Smooth muscle cell (in vitro differentiated cells): ENCODE measurements around the gene CMKLR1. TPM values are rescaled to one million over a fixed set of nuclear protein-coding genes. Genes with fewer than 3 reads are reported as not detected.

Experiments
- DNase-seq: peaks from one replicate; lab custom pipeline; 2025; ENCODE audit not compliant: unreplicated experiment; lab: John Stamatoyannopoulos, UW
- H2AFZ ChIP-seq: fragments of 200-600 bp; sonication (generic); 2 replicates; pipeline ENCODE4 v1.6.0; 2016; ENCODE audit warnings: antibody characterized with exemption, low read depth, mild to moderate bottlenecking
- H3F3A ChIP-seq: fragments of 200-600 bp; sonication (generic); 2 replicates; pipeline ENCODE4 v1.6.0; 2017; ENCODE audit warnings: antibody characterized with exemption, low read depth
- H3K27ac ChIP-seq: fragments of 200-600 bp; sonication (generic); 2 replicates; pipeline ENCODE4 v1.5.1; 2016; ENCODE audit warnings: low read depth, mild to moderate bottlenecking
- H3K27me3 ChIP-seq: fragments of 200-600 bp; sonication (generic); 2 replicates; pipeline ENCODE4 v1.6.1; 2016; ENCODE audit warnings: low read depth, mild to moderate bottlenecking
- H3K36me3 ChIP-seq: fragments of 200-600 bp; sonication (generic); 2 replicates; pipeline ENCODE4 v1.5.1; 2016; ENCODE audit warnings: low read depth
- H3K4me1 ChIP-seq: fragments of 200-600 bp; sonication (generic); 2 replicates; pipeline ENCODE4 v1.5.1; 2016; ENCODE audit warnings: low read depth
- H3K4me2 ChIP-seq: fragments of 200-600 bp; sonication (generic); 2 replicates; pipeline ENCODE4 v1.6.0; 2016; ENCODE audit warnings: mild to moderate bottlenecking
- H3K4me3 ChIP-seq: fragments of 200-600 bp; sonication (generic); 2 replicates; pipeline ENCODE4 v1.5.1; 2016; ENCODE audit warnings: mild to moderate bottlenecking
- H3K79me2 ChIP-seq: fragments of 200-600 bp; sonication (generic); 2 replicates; pipeline ENCODE4 v1.6.0; 2016; ENCODE audit warnings: low read depth, mild to moderate bottlenecking
- H3K9ac ChIP-seq: fragments of 200-600 bp; sonication (generic); 2 replicates; pipeline ENCODE4 v1.6.0; 2016; ENCODE audit warnings: low read depth
- H3K9me3 ChIP-seq: fragments of 200-600 bp; sonication (generic); replicated peaks from 2 replicates; pipeline ENCODE4 v1.5.1; 2016; ENCODE audit warnings: low read depth
- H4K20me1 ChIP-seq: fragments of 200-600 bp; sonication (generic); 2 replicates; pipeline ENCODE4 v1.6.0; 2016; ENCODE audit warnings: low read depth
- CTCF ChIP-seq: fragments of 200-600 bp; sonication (generic); IDR thresholded peaks from 2 replicates; pipeline ENCODE4 v1.5.1; 2017; ENCODE audit warnings: borderline replicate concordance, mild to moderate bottlenecking, antibody characterized with exemption; ENCODE audit not compliant: insufficient read depth, poor library complexity, severe bottlenecking
- WGBS: methylation state at CpG from one replicate; pipeline ENCODE4 v1.1.7; 2016; ENCODE audit warnings: low lambda C conversion rate; 5-methylcytosine and 5-hydroxymethylcytosine counted together
- polyA plus RNA-seq: library from polyadenylated mRNA; unstranded; fragments of >200 nt; fragmentation: Nextera tagmentation; extraction: Ambion mirVana; gene quantifications from 2 replicates; pipeline ENCODE4 v1.2.1, GENCODE V29; 2016
- total RNA-seq: library from RNA; depleted of rRNA; stranded (reverse); fragments of >200 nt; gene quantifications from 2 replicates; pipeline ENCODE4 v1.2.3, GENCODE V29; 2014

The CMKLR1 gene
- total and polyA plus RNA-seq, 2 experiments from 2014 or later: 179 to 294 TPM

DNA sequence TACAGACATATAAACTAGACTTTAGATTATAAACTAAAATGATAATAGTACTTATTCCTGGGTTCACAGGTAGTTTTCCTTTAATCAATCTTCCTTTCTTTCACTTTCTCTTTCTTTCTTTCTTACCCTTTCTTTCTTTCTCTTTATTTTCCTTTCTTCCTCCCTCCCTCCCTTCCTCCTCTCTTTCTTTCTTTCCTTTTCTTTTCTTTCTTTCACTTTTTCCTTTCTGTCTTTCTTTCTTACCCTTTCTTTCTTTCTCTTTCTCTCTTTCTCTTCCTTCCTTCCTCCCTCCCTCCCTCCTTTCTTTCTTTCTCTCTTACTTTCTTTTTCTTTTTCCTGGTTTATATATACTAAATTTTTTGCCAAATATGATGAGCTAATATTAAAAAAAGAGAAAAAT lies 61.5 kb downstream of the CMKLR1 start:
- no peak overlapping the region for H3K4me3 ChIP-seq
- H3K4me2 ChIP-seq: no peak overlapping the region
- no peak overlapping the region for H2AFZ ChIP-seq
- DNase-seq: no peak
- no peak for TF ChIP-seq CTCF
- H3K36me3 ChIP-seq: no peaks in the 10 kb centered on the region
- no peaks in the 10 kb centered on the region for H3K9me3 ChIP-seq
- no peaks in the 10 kb centered on the region for H3F3A ChIP-seq
- no peaks in the 10 kb centered on the region for H3K4me1 ChIP-seq
- H3K27me3 ChIP-seq: no peaks in the 10 kb centered on the region
- H3K9ac ChIP-seq: no peak overlapping the region
- H3K27ac ChIP-seq: no peak overlapping the region
- no peaks in the 10 kb centered on the region for H3K79me2 ChIP-seq
- H4K20me1 ChIP-seq: no peaks in the 10 kb centered on the region

GRCh38 chr12:108273217-108273616 lies 65.9 kb downstream of the CMKLR1 start:
- Histone ChIP-seq H3K36me3 (no peaks in the 10 kb centered on the region), H3K9ac (no peak overlapping the region), H3F3A (no peaks in the 10 kb centered on the region), H4K20me1 (no peaks in the 10 kb centered on the region), H3K4me3 (no peak overlapping the region), H3K4me2 (no peak overlapping the region), H3K4me1 (peaks cover 8% of the 10 kb centered on the region), H3K79me2 (no peaks in the 10 kb centered on the region), H2AFZ (no peak overlapping the region), H3K27me3 (no peaks in the 10 kb centered on the region), H3K9me3 (no peaks in the 10 kb centered on the region), H3K27ac (no peak overlapping the region)
- TF ChIP-seq CTCF: no peak
- WGBS: 85% methylated on average over 2 of the region's 2 CpGs
- DNase-seq: no peak

DNA sequence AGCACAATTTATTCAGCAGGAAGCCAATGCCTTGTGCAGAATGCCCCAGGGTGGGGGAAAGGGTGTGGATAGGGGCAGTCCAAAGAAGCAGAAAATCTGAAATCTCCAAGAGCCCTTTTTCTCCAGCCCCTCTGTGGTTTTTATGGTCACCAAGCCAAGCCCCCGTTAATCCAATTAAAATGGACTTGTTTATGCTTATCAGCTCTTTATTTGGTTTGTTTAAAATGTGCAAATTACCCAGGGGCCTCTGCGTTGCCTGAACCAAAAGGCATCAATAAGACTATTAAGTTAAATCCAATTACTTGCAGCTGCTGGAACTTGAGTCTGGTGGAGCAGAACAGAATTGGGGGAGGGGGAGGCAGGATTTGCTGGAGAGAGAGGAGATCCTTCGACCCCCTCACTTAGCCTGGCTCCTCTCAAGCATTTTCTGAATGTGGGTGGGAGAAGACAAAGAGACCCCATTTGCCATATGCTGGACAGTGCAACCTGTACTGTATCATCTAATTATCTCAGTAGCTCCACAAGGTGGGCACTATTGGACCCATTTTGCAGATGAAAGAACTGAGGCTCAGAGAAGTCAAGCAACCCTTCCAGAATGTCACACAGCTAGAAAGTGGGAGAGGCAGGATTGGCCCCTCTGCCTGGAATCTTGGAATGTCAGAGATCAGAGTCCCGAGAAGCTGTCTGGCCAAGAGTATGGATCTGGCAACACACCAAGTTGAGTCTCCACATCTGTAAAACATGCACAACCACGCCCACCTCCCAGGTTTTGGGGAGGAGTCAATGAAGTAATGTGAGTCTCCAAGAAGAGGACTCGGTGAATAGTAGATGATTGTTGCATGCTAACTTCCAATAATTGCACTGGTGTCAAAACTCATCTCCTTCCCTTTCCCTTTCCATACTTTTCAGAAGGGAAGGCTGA lies 66.9 kb downstream of the CMKLR1 start:
- no peak for TF ChIP-seq CTCF
- Histone ChIP-seq H3K27me3 (no peaks in the 10 kb centered on the region), H3K27ac (no peak overlapping the region), H3K4me2 (no peak overlapping the region), H3K9ac (no peak overlapping the region), H3K4me1 (peaks cover 8% of the 10 kb centered on the region), H3K4me3 (no peak overlapping the region), H4K20me1 (no peaks in the 10 kb centered on the region), H3F3A (no peaks in the 10 kb centered on the region), H2AFZ (no peak overlapping the region), H3K9me3 (no peaks in the 10 kb centered on the region), H3K79me2 (no peaks in the 10 kb centered on the region), H3K36me3 (no peaks in the 10 kb centered on the region)
- 66% methylated on average over 6 of the region's 6 CpGs for WGBS
- DNase-seq: no peak

DNA sequence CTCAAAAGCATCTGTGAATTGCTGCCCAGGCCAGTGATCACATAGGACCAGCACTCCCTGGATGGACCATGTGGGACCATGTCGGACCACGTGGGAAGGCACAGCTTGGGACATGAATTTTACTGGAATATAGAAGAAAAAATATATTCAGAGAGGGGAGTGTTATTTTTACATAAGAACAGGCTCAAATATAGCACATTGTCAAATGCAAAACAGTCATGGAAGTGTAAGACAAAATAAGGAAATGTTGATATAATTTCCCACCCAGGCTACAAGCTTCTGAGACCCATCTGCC lies 68.3 kb downstream of the CMKLR1 start:
- WGBS: 84% methylated on average over 2 of the region's 2 CpGs
- TF ChIP-seq CTCF: no peak
- no peaks in the 10 kb centered on the region for H4K20me1 ChIP-seq

More for the DNA sequence above, 68.3 kb downstream of the CMKLR1 start:
- Histone ChIP-seq H2AFZ (no peak overlapping the region), H3F3A (no peaks in the 10 kb centered on the region), H3K27ac (no peak overlapping the region), H3K36me3 (no peaks in the 10 kb centered on the region), H3K79me2 (no peaks in the 10 kb centered on the region), H3K9ac (no peak overlapping the region), H3K27me3 (peaks cover 4% of the 10 kb centered on the region), H3K4me1 (peaks cover 8% of the 10 kb centered on the region), H3K4me3 (no peak overlapping the region), H3K9me3 (no peaks in the 10 kb centered on the region), H3K4me2 (no peak overlapping the region)
- DNase-seq: no peak
